Measurements from ENCODE around the gene LMNTD2. TPM values are rescaled to one million over a fixed set of nuclear protein-coding genes. Genes with fewer than 3 reads are reported as not detected.
A peak's percentile ranks its signal among the peaks of the same experiment; 100 is the strongest.

The LMNTD2 gene
- total RNA-seq, 2 donors from 2014 or later: 9.8 to 13.6 TPM

DNA sequence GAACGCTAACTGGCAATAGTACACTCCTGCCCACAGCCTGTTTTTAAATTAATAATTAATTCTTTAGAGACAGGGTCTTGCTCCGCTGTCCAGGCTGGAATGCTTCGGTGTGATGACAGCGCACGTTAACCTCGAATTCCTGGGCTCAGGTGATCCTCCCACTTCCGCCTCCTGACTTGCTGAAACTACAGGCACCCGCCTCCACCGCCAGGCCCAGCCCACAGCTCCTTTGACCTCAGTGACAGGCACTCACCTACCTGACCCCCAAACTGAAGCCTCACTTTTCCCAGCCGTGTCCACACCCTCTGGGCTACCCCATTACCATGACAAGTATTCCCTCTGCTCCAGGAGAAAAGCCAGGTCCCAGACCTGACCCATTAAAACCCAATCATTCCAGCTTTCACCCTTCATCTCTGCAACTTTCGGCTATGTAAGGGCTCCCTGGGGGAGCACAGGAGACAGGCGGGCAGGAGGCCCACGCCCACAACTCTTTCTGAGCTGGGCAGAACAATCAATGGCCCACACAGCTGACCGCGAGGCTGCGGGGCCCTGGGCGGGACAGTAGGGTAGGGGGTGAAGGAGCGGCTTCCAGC is 730 bp downstream of the LMNTD2 start:
- peak overlapping the region; percentile 92 to 93 for H3K9ac ChIP-seq (ENCODE audit: low read depth in 2 of 2, low read length in 2 of 2)
- no peaks in the 10 kb centered on the region for H3K9me3 ChIP-seq
- H3K27me3 ChIP-seq: peaks cover 20% of the 10 kb centered on the region
- H3K27ac ChIP-seq: peak overlapping the region; percentile 93
- intact Hi-C loops (cut with DNase I): loop anchor here (10.0 kb wide), 1 partner anchor 165 kb away; no protein-coding TSS in a partner anchor
- H3K4me1 ChIP-seq: peaks cover 13% of the 10 kb centered on the region
- DNase-seq: peak; percentile 87
- peak overlapping the region; percentile 52 for H3K4me3 ChIP-seq
- TF ChIP-seq, protein P1, sequence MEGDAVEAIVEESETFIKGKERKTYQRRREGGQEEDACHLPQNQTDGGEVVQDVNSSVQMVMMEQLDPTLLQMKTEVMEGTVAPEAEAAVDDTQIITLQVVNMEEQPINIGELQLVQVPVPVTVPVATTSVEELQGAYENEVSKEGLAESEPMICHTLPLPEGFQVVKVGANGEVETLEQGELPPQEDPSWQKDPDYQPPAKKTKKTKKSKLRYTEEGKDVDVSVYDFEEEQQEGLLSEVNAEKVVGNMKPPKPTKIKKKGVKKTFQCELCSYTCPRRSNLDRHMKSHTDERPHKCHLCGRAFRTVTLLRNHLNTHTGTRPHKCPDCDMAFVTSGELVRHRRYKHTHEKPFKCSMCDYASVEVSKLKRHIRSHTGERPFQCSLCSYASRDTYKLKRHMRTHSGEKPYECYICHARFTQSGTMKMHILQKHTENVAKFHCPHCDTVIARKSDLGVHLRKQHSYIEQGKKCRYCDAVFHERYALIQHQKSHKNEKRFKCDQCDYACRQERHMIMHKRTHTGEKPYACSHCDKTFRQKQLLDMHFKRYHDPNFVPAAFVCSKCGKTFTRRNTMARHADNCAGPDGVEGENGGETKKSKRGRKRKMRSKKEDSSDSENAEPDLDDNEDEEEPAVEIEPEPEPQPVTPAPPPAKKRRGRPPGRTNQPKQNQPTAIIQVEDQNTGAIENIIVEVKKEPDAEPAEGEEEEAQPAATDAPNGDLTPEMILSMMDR (IDR thresholded peaks at IDR 0.05): no peak
- H3K36me3 ChIP-seq: no peaks in the 10 kb centered on the region

DNA sequence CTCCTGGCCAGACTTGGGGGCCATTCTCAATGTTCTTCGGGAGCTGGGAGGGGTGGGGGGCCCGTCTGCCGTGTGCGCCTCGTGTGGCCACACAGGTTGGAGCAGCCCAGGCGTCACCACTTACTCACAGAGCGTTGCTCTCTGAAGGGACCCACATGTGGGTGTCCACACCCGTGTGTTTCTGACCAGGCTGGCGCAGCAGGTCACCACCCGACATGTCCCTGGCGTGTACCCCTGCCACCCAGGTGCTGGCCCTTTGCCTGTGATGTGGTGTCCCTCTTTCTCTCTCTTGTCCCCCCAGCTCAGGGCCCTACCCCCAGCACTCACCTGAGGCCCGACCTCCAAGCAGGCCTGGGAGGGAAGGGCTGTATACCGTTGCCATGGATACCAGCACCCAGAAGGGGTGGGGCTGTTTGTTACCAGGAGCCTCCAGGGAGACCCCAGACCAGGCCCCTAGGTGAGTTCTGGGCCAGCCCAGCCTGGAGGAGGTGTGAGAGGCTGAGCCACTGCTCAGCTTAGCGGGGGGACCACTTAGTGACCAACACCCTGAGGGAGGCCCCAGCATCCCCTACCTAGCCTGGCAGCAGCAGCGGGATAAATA is 1.4 kb downstream of the LMNTD2 start:
- TF ChIP-seq, protein P1 (IDR thresholded peaks at IDR 0.05): no peak
- intact Hi-C loops (cut with DNase I): loop anchor here (10.0 kb wide), 1 partner anchor 166 kb away; no protein-coding TSS in a partner anchor
- Histone ChIP-seq H3K9me3 (no peaks in the 10 kb centered on the region), H3K4me3 (no peak overlapping the region), H3K36me3 (no peaks in the 10 kb centered on the region), H3K27me3 (peaks cover 20% of the 10 kb centered on the region), H3K4me1 (peaks cover 13% of the 10 kb centered on the region), H3K9ac (ENCODE audit: low read depth in 2 of 2, low read length in 2 of 2) (peak overlapping the region in 1 of 2 donors; percentile 51), H3K27ac (peak overlapping the region; percentile 93)
- no peak for DNase-seq

DNA sequence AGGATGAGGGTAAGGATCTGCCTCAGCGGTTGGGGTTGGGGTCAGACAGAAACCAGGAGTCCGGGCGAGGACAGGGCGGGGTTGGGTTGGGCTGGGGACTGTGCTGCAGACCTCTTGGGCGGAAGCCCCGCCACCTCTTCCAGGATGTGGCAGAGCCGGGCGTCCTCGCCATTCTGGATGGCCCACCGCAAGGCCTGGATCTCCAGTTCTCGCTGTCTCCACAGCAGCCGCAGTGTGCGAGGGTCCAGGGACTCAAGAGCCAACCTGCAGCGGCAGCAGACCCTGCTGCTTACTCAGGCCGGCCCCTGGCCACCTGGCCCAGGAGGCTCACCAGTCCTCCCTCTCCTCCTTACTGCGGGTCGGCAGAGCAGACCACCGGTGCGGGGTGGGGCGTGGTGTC is 2.0 kb downstream of the LMNTD2 start:
- intact Hi-C loops (cut with DNase I): loop anchor here (10.0 kb wide), 1 partner anchor 166 kb away; no protein-coding TSS in a partner anchor
- no peaks in the 10 kb centered on the region for H3K9me3 ChIP-seq
- H3K9ac ChIP-seq (ENCODE audit: low read depth in 2 of 2, low read length in 2 of 2): no peak overlapping the region
- no peak overlapping the region for H3K4me3 ChIP-seq
- DNase-seq: no peak
- H3K36me3 ChIP-seq: no peaks in the 10 kb centered on the region
- peaks cover 20% of the 10 kb centered on the region for H3K27me3 ChIP-seq
- H3K4me1 ChIP-seq: peaks cover 13% of the 10 kb centered on the region
- TF ChIP-seq, protein P1 (IDR thresholded peaks at IDR 0.05): no peak
- H3K27ac ChIP-seq: no peak overlapping the region

DNA sequence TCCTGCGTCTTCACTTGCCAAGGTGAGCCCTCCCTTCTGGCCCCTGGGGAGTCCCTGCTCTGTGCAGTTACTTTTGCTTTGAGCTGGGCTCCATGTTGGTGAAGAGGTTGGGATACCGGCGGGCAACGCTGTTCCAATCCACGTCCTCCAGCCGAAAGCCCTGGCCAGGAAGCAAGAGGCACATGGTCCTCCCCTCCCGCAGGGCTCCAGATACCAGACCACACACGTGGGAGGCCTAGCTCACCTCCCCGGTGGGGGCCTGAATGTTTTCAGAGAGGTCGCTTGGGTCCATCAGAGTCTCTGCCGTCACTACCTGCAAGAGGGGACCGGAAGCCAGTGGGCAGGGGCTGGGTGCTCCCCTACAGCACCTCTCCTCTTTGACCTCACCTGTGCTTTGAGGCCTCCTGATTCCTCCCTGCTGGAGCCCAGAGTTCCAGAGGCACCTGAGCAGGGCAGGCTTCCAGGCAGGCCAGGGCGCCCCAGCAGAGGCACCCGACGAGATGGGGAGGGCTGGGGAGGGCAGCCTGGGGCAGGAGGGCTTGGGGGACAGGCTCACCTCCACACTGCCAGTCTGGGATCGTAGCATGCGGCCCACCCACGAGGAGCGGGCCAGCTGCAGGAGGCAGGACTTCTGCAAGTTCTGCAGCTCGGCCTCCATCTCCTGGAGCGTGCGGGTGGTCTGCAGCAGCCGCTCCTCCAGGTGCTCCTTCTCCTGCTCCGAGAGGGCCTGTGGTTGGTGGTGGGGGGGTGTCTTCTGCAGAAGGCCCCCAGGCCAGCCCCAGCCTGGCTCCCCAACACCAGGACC is 3.0 kb downstream of the LMNTD2 start:
- Histone ChIP-seq H3K9ac (ENCODE audit: low read depth in 2 of 2, low read length in 2 of 2) (no peak overlapping the region), H3K27ac (no peak overlapping the region), H3K36me3 (no peaks in the 10 kb centered on the region), H3K9me3 (no peaks in the 10 kb centered on the region), H3K27me3 (peaks cover 20% of the 10 kb centered on the region), H3K4me3 (no peak overlapping the region), H3K4me1 (peaks cover 12% of the 10 kb centered on the region)
- DNase-seq: no peak
- intact Hi-C loops (cut with DNase I): loop anchor here (10.0 kb wide), 1 partner anchor 167 kb away; no protein-coding TSS in a partner anchor
- TF ChIP-seq, protein P1 (IDR thresholded peaks at IDR 0.05): no peak

DNA sequence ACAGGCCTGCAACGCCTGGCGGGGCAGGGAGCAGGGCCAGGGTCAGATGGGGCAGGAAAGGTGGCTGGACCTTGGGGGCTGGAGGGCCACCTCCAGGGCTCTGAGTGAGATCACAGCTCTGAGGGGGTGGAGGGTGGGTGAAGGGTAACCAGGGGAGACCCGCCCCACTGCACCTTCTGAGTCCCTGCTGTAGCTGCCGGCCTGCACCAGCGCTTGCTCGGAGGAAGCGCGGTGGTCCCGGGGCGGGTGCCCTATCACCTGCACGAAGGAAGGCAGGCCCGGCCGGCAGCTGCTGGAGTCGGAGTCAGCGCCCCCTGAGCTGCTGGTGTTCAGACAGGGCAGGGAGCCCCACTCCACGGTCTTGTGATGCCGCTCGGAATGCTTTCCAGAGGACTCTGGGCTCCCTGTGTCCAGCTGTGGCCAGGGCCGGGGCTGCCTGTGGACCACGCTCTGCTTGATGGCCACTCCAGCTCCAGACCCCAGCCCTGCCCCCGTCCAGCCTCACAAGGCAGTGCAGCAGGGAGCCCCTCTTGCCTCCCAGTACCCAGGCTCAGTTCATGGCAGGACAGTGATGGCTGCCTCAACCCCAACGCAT is 3.8 kb downstream of the LMNTD2 start:
- Histone ChIP-seq H3K27ac (no peak overlapping the region), H3K36me3 (no peaks in the 10 kb centered on the region), H3K27me3 (peaks cover 20% of the 10 kb centered on the region), H3K4me1 (peaks cover 4% of the 10 kb centered on the region), H3K9me3 (no peaks in the 10 kb centered on the region), H3K9ac (ENCODE audit: low read depth in 2 of 2, low read length in 2 of 2) (no peak overlapping the region), H3K4me3 (no peak overlapping the region)
- intact Hi-C loops (cut with DNase I): loop anchor here (10.0 kb wide), 1 partner anchor 168 kb away; no protein-coding TSS in a partner anchor
- no peak for DNase-seq
- TF ChIP-seq, protein P1 (IDR thresholded peaks at IDR 0.05): no peak

Measured in colonic mucosa (tissue), 4 donors.